Neural progenitor cell (in vitro differentiated cells): Measurements from ENCODE around the gene CTNNBIP1. TPM values are rescaled to one million over a fixed set of nuclear protein-coding genes. Genes with fewer than 3 reads are reported as not detected.

ENCODE experiments used
- DNase-seq: peaks from one replicate; pipeline ENCODE4 v3.0.0-alpha.2; 2016; ENCODE audit warnings: low spot score
- H2AFZ ChIP-seq: fragments of 200-600 bp; sonication (generic); replicated peaks from 2 replicates; pipeline ENCODE4 v1.6.1; 2016; ENCODE audit warnings: antibody characterized with exemption
- H3F3A ChIP-seq: fragments of 200-600 bp; sonication (generic); 2 replicates; pipeline ENCODE4 v1.6.1; 2016; ENCODE audit warnings: antibody characterized with exemption, low read depth
- H3K27ac ChIP-seq: fragments of 200-600 bp; sonication (generic); 2 replicates; pipeline ENCODE4 v1.5.1; 2016; ENCODE audit warnings: mild to moderate bottlenecking
- H3K27me3 ChIP-seq: fragments of 200-600 bp; sonication (generic); 2 replicates; pipeline ENCODE4 v1.6.1; 2016; ENCODE audit warnings: mild to moderate bottlenecking, moderate library complexity
- H3K36me3 ChIP-seq: fragments of 200-600 bp; sonication (generic); 2 replicates; pipeline ENCODE4 v1.5.1; 2016
- H3K4me1 ChIP-seq: fragments of 200-600 bp; sonication (generic); 2 replicates; pipeline ENCODE4 v1.6.1; 2016; ENCODE audit warnings: mixed run types
- H3K4me2 ChIP-seq: fragments of 200-600 bp; sonication (generic); 2 replicates; pipeline ENCODE4 v1.6.1; 2016
- H3K4me3 ChIP-seq: fragments of 200-600 bp; sonication (generic); 2 replicates; pipeline ENCODE4 v1.5.1; 2016
- H3K79me2 ChIP-seq: fragments of 200-600 bp; sonication (generic); 2 replicates; pipeline ENCODE4 v1.6.1; 2016; ENCODE audit warnings: low read depth
- H3K9ac ChIP-seq: fragments of 200-600 bp; sonication (generic); 2 replicates; pipeline ENCODE4 v1.6.1; 2016
- H3K9me3 ChIP-seq: fragments of 200-600 bp; sonication (generic); 2 replicates; pipeline ENCODE4 v1.5.1; 2016; ENCODE audit warnings: low read depth
- H4K20me1 ChIP-seq: fragments of 200-600 bp; sonication (generic); 2 replicates; pipeline ENCODE4 v1.6.1; 2016; ENCODE audit warnings: low read depth
- H3K27ac Mint-ChIP-seq: 3 replicates; pipeline ENCODE4 v1.8.0; 2021; ENCODE audit warnings: mixed read lengths
- H3K27me3 Mint-ChIP-seq: 2 replicates; pipeline ENCODE4 v1.8.0; 2022; ENCODE audit warnings: low read depth, mild to moderate bottlenecking, inconsistent platforms, moderate library complexity, mixed read lengths; ENCODE audit not compliant: insufficient read depth
- H3K36me3 Mint-ChIP-seq: 3 replicates; pipeline ENCODE4 v1.8.0; 2021; ENCODE audit warnings: mixed read lengths
- H3K4me1 Mint-ChIP-seq: 3 replicates; pipeline ENCODE4 v1.8.0; 2021; ENCODE audit warnings: mixed read lengths
- H3K4me3 Mint-ChIP-seq: 3 replicates; pipeline ENCODE4 v1.8.0; 2021; ENCODE audit warnings: mild to moderate bottlenecking, moderate library complexity, mixed read lengths
- H3K9me3 Mint-ChIP-seq: 3 replicates; pipeline ENCODE4 v1.8.0; 2020; ENCODE audit warnings: mixed read lengths
- CTCF ChIP-seq: fragments of 200-600 bp; sonication (generic); IDR thresholded peaks from 2 replicates; pipeline ENCODE4 v1.5.1; 2017; ENCODE audit warnings: antibody characterized with exemption, mild to moderate bottlenecking
- EZH2 ChIP-seq: fragments of 200-600 bp; sonication (generic); IDR thresholded peaks from 2 replicates; pipeline ENCODE4 v1.6.1; 2017; ENCODE audit warnings: antibody characterized with exemption, mild to moderate bottlenecking, moderate library complexity
- EZH2phosphoT487 ChIP-seq: fragments of 200-600 bp; sonication (generic); IDR thresholded peaks from 2 replicates; pipeline ENCODE4 v1.6.1; 2017; ENCODE audit warnings: antibody characterized with exemption
- total RNA-seq: library from RNA; depleted of rRNA; stranded (reverse); fragments of >200 nt; gene quantifications from 2 replicates; pipeline ENCODE4 v1.2.3, GENCODE V29; 2015; ENCODE audit warnings: low replicate concordance

Gene CTNNBIP1
- total RNA-seq, 1 donor from 2014 or later = 68.8 TPM

- Histone ChIP-seq H3K27ac (no peak overlapping the region), H3F3A (peaks cover 9% of the 10 kb centered on the region), H4K20me1 (no peaks in the 10 kb centered on the region), H3K36me3 (no peaks in the 10 kb centered on the region), H2AFZ (no peak overlapping the region), H3K4me2 (no peak overlapping the region), H3K4me1 (peaks cover 9% of the 10 kb centered on the region), H3K9ac (no peak overlapping the region), H3K9me3 (no peaks in the 10 kb centered on the region), H3K27me3 (no peaks in the 10 kb centered on the region), H3K4me3 (no peak overlapping the region), H3K79me2 (no peaks in the 10 kb centered on the region)
- TF ChIP-seq CTCF = no peak
- Mint-ChIP-seq H3K36me3 (peaks cover 5% of the 10 kb centered on the region), H3K27ac (no peak overlapping the region), H3K4me3 (no peak overlapping the region), H3K4me1 (peaks cover 21% of the 10 kb centered on the region), H3K9me3 (no peaks in the 10 kb centered on the region), H3K27me3 (peaks cover 9% of the 10 kb centered on the region)
- DNase-seq = no peak
Observed at GRCh38 chr1:9878404-9878803, 31.7 kb downstream of the CTNNBIP1 start.

- H3K4me2 ChIP-seq = no peak overlapping the region
- H3K9me3 ChIP-seq = no peaks in the 10 kb centered on the region
- Mint-ChIP-seq H3K27me3 (peaks cover 8% of the 10 kb centered on the region), H3K9me3 (no peaks in the 10 kb centered on the region), H3K27ac (no peak overlapping the region), H3K4me1 (peaks cover 21% of the 10 kb centered on the region), H3K36me3 (peaks cover 5% of the 10 kb centered on the region), H3K4me3 (no peak overlapping the region)
- no peaks in the 10 kb centered on the region for H3K79me2 ChIP-seq
- no peak for TF ChIP-seq CTCF
- no peak for TF ChIP-seq EZH2
- TF ChIP-seq EZH2phosphoT487 = no peak
- no peak for DNase-seq
- no peaks in the 10 kb centered on the region for H4K20me1 ChIP-seq
- H3K27me3 ChIP-seq = no peaks in the 10 kb centered on the region
- H2AFZ ChIP-seq = no peak overlapping the region
- no peaks in the 10 kb centered on the region for H3K36me3 ChIP-seq
- peaks cover 9% of the 10 kb centered on the region for H3F3A ChIP-seq
- H3K4me3 ChIP-seq = no peak overlapping the region
- no peak overlapping the region for H3K27ac ChIP-seq
- H3K4me1 ChIP-seq = peaks cover 9% of the 10 kb centered on the region
- no peak overlapping the region for H3K9ac ChIP-seq
Observed at GRCh38 chr1:9877962-9878361, 32.1 kb downstream of the CTNNBIP1 start.

GRCh38 chr1:9875636-9876000 lies 34.5 kb downstream of the CTNNBIP1 start:
- Histone ChIP-seq H3K36me3 (no peaks in the 10 kb centered on the region), H3K4me3 (no peak overlapping the region), H3K4me1 (peaks cover 9% of the 10 kb centered on the region), H3F3A (peaks cover 9% of the 10 kb centered on the region), H2AFZ (no peak overlapping the region), H3K9me3 (no peaks in the 10 kb centered on the region), H4K20me1 (peaks cover 7% of the 10 kb centered on the region), H3K9ac (no peak overlapping the region), H3K79me2 (no peaks in the 10 kb centered on the region), H3K27ac (no peak overlapping the region), H3K27me3 (no peaks in the 10 kb centered on the region), H3K4me2 (peak overlapping the region; percentile 70)
- Mint-ChIP-seq H3K4me3 (no peak overlapping the region), H3K27me3 (peaks cover 3% of the 10 kb centered on the region), H3K4me1 (peaks cover 12% of the 10 kb centered on the region), H3K27ac (peak overlapping the region; percentile 44), H3K9me3 (no peaks in the 10 kb centered on the region), H3K36me3 (no peaks in the 10 kb centered on the region)
- no peak for TF ChIP-seq EZH2phosphoT487
- TF ChIP-seq EZH2 = no peak
- no peak for TF ChIP-seq CTCF
- DNase-seq = no peak
